DMS 273 treated with DMSO at 0.1 percent for 48 hours (cell line): ENCODE results near the gene ALPK1.
"Not testable (repeated sequence)": the region's sequence is repeated elsewhere in the genome, so short reads cannot be mapped to it uniquely, and the experiment has no call there.

Source experiments
- DNase-seq: peaks from one replicate; lab custom pipeline; 2025; lab: John Stamatoyannopoulos, UW

The ALPK1 gene

DNA sequence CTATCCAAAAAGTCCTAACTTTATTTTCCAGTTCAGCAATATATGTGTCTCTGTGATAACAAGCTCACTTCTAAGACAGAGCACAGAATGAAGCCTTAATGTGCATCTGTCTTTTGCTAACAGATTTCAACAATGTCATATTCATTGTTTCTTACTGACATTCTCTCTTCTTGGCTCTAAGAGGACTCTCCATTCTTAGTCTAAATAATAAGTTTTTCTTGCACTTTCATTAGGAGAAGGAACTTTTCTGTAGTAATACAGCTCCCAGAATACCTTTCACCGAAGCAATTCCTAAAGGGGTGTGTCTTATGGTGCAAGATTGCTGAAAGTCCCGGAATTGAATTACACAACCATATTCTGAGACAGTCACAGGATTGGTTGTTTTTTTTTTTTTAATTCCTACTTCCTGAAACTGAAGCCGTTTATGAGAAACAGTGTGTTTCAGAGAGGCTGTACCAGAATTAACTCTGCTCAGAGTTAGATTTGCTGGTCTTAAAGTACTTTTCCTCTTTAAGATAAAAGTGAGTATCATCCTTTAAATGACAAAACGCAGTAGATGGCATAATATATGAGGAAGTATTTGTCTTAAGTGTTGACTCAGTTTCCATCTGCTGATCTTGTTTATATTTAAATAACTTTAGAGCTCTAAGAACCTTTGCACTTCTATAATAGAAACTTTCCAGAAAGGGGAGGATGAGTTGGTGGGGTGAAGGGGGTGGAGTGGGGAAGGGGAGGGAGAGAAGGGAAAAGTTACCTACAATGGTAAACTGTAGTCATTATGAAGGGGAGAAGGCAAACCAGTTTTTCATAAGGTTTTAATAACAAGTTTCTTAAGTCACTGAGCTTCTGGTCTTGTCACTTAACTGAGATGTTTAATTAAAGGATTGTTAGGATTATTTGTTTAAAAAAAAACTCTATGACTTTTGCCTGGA lies at the start of gene ALPK1:
ALPK1 (plus strand) TSS at position 421 of the 932 bp plus-strand sequence.
- peak; percentile 22 for DNase-seq

DNA sequence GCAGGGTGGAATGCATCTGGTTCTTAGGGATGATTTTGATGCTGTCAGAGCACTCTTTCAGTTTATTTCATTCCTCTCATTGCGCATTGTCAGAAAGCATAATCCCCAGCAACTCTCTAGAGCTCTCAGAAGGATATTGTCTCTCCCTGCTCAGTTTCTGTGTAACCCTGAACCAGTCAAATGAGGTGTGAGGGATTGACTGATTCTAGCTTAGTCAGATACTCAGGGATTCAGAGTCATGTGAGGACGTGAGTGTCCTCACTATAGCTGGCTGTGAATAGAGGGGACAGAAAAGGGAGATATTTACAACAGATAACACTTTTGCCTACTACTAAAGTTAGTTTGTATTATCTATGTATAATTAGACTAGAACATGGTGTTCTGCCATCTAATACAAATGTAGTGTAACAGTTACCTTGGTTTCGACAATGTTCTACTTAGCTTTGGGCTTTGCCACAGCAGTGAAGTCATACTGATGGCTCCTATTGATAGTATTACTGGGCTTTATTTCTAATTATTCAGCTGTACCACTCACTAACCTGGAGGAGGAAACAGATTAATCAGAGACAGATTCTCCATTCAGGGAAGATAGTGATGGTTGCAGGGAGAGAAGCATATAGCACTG lies 46.0 kb upstream of the ALPK1 start:
- no peak for DNase-seq

DNA sequence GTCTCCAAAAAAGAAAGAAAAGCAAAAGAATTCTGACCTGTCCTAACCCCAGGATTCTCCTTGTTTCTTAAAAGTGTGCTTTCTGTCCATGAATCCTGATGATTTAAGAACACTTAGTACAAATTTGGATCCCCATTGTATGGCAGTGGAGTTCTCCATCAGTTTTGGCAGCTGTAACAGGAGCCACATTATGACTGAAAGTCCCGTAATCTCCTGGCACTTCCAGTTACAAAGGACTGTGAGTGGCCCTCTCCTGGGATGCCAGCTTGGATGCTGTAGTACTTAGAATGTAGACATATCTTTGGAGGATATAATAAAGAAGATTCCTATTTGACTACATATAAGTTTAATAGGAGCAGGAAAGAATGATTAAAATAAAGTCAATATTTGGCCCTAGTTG lies 44.9 kb upstream of the ALPK1 start:
- no peak for DNase-seq

DNA sequence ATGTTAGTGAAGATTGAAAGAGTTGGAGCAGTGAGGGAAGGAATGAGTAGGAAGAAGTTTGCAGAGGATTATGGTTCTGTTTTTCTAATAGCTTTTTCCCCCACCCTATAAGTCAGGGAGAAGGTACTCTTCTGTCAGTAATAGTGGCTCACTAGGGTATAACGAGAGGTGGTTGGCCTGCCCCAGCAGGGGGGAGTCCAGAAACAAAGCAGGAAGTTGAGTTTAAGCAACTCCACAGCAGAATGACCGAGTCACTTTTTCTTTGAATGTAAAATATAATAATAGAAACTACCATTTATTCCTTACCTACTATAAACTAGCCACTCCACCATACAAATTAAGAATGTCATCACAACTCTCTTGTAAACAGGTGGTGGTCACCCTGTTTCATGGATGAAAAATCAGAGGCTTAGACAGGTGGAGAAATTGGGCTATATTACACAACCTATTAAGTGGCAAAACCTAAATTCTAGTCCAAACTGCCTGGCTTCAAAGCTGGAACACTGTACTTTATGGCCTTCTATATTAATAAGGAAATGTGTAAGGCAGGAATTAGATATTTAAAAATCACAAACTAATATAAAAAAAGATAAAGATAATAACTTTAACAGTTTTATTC lies 43.7 kb upstream of the ALPK1 start:
- DNase-seq = no peak

DNA sequence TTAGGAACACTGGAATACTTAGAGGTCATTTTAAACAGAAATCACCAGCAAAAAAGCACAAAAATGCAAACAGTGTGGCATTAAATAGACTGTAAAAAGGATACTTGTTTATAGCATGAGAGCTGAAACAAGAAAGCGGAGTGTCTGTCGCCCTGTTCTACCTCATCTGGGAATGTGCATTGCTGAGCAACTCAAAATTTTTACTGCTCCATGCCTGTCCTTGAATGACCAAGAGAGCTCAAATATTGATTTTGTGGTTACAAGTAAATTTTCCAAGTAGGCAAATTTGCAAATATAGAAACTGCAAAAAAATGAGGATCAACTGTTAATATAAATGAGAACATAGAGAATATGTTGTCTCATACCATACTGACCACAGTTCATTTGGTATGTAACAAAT lies 40.1 kb upstream of the ALPK1 start:
- no peak for DNase-seq

DNA sequence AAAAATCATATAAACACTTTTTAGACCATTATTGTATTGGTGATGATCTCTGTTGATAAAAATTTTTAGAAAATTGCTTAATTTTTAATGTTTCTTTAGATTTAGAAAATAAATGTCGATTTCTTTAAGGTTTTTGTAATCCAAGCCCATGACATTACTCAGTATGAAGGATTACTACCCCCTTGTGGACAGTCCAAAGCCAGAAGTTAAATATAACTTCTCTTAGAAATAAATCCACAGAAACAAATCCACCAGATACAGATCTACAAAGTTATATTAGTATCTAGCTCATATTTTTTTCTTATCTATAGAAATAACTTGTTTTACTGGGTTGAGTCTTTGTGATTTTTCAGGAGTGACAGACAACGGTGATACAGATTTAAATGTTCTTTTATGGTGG lies 30.3 kb upstream of the ALPK1 start:
- DNase-seq = no peak

DNA sequence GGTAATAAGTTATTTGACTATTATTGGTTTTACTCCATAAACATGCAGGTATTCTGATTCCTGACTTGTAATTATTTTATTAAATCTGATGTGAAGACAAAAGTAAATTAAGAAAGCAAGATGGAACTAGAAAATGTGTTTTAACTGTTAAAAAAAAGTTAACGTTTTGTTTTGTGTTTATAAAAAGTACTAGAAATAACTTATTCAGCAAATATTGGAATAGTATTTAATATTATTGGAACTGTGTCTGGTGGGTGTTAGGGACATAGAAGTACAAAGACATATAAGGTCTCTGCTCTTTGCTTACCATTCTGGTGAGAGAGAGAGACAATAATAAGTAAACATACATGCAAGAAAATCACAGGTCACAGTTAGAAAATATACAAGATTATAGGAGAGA lies 27.1 kb upstream of the ALPK1 start:
- DNase-seq = no peak

DNA sequence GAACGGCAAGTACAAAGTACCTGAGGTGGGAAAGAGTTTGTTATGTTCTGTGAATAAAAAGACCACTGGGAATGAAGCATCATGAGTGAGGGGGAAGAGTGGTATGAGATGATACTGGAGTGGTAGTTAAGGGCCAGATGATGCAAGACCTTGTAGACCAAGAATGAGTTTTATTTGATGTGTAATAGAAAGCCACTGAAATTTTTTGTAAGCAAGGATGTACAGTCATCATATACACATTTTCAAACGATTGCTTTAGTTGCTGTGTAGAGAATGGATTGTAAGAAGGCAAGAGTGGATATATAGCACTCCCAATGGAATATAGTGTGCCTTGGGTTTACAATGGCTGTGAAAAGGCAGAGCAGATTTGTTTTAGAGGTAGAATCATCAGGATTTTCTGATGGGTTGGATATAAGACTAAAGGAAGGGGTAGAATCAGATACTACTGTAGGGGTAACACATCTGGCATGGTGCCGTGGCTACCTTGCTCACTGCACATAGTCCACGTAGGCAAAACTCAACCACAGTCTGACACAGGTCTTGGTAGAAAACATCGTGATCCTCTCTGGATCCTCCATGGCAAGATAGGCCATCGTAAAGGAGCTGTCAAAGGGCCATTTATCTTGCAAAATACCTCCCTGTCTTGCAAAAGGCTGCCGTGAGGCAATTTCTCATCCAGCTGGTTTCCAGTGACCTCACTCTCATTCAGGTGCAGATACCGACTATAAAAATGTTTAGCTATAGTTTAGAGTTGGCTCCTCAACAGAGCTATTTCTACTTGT lies 26.3 kb upstream of the ALPK1 start:
- no peak for DNase-seq

DNA sequence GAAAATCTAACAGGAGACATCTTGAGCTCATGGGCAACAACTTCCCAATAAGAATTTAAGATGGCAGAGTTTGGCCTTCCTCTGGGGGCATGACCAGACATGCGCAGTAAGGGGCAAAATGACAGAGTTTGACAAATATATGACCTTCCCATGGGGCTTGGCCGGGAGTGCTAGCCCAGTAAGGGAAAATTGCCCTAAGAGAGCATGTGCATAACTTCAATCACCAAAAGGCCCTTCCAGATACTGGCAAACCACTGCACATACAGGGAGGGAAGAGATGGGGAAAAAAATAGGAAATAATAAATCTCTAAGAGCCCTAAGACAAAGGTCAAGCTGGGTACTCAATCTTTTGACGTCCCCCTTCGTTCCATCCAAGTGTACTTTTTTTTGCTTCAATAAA lies 24.9 kb upstream of the ALPK1 start:
- DNase-seq = no peak

DNA sequence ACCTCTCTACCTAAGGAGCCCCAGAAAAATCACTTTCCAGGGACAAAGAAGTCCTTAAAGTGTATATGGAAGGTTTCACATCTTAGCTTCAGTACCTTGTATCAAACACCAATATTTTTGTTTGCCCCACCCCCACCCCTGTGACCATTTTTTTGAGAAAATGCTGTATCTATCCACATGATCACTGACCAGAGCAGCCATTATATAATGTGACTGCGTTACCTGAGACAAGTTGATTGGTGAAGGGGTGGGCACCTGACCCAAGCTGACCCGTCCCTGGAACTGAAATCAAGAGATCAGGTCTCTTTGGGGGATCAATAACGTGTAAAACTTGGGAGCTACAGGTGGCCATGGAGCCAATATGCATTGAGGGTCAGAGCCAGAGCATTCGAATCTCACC lies 22.2 kb upstream of the ALPK1 start:
- DNase-seq = no peak

DNA sequence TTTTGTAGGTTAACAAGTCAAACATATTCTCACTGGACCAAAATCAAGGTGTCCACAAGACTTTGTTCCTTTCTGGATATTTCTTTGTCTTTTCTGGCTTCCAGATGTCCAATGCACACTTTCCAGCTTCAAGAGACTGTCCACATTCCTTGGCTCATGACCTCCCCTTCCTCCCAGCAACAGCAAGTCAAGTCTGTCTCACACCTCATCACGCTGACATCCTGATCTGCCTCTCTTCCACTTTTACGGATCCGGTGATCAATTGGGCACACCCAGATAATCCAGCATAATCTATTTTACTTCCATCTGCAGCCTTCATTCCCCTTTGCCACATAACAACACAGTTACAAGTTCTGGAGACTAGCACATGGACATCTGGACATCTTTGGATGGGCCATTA lies 21.1 kb upstream of the ALPK1 start:
- no peak for DNase-seq

DNA sequence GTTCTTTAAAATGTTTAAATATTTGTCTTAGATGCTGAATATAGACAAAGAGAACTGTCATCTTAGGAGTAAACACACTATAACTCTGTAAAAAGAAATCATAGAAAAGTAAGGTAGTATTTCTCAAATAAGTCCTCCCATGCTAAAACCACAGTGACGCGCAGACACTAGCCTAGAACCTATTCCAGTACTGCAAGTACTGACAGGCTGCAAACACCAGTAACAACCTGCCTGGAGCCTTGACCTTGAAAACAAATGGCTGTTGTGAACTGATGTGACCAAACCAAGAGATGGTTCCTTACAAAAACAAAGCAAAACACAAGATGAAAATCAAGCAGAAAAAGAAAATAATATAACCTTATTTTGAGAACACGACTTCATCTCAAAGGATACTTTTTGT lies 19.9 kb upstream of the ALPK1 start:
- DNase-seq = no peak

DNA sequence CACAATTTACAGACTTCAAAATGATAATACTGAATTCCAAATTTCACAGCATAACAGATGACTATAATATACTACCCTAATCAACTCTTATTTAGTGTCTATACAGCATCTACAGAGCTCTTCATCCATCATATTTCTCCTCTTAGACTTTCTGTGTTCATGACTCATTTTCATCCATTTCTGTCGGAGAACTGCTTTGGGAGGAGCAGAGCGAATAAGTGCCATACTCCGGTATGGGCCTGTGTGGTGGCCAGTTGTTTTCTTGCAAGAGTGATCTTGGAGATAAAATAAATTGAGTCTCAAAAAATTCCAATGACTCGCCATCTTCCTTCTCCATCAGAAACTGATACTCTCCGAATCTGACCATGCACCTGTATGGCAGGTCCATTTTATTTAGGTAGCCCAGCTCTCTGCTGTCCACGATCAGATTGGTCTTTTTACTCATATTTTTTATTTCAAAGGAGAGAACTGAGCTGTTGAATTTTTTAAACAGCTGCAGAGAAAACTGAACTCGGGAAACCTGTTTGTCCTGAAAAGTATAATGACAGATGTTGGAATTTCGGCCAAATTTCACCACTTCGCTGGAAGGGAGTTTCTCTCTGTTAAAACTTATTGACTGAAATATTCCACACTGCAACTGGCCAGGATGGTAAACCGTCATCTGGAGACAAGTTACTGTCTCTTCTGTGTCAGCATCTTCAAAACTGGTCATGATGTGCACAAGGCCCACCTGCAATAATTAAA lies 19.3 kb upstream of the ALPK1 start:
- no peak for DNase-seq

DNA sequence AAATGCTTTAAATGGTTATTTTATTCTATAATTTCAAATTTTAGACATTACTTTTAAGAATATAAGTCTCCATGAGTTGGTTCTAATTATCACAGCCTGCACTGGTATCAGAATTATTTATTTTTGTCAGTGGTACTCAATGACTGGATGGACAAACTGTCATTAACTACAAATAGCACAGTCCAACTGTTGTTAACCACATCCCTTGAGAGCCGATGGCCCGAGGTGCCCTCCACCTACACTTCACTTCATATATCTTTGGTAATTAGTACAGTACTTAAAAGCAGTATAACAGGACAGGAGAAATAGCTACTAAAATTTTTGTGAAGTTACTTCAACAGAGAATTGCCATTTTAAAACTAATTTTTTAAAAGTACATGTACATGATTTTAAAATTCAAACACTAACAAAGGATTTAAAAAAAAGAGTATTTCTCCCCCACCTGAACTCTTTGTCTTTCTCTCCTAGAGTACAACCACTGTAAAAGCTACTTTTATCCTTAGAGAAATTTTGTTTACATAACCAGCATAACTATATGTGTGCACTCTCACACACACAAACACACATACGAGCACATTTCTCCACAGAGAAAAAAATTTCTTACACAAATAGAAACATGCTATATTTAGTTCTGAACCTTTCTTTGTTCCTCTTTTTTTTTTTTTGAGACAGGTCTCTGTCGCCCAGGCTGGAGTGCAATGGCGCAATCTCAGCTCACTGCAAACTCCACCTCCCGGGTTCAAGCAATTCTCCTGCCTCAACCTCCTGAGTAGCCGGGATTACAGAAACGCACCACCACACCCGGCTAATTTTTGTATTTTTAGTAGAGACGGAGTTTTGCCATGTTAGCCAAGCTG lies 17.9 kb upstream of the ALPK1 start:
- DNase-seq = no peak

DNA sequence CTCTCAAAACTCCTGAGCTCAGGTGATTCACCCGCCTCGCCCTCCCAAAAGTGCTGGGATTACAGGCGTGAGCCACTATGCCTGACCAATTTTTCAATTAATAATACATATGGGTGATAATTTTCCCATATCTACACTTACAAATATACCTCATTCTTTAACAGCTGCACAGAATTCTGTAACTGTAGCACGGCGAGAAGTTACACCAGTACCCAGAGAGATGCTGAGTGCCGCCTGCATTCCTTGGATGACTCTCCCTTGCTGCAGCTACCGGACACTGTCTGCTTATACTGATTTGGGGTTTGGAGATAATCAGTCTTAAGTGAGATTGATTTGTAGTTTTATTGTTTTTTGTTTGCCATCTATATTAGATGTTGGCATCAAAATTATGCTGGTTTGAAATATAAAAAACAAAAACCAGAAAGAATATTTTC lies 17.3 kb upstream of the ALPK1 start:
- DNase-seq = no peak

DNA sequence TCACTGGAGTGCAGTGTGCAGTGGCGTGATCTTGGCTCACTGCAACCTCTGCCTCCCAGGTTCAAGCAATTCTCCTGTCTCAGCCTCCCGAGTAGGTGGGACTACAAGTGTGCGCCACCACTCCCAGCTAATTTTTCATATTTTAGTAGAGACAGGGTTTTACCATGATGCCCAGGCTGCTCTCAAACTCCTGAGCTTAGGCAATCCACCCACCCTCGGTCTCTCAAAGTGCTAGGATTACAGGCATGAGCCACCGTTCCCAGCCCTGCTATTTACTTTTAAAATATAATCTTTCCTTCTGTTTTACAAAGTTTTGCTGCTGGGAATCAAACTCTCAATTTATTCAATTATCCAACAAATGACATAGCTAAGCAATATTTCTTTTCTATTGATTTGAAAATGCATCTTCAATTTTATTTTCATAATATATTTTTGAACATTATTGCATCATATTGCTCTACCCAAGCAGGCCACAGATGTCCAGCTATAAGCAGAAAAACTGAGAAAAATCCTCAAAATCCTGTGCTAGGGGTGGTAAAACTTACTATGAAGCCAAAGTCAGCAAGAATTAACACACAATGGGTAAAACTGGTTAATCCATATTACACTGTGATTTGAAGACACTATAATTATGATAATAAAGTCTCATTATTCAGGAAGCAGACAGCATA lies 16.6 kb upstream of the ALPK1 start:
- no peak for DNase-seq

DNA sequence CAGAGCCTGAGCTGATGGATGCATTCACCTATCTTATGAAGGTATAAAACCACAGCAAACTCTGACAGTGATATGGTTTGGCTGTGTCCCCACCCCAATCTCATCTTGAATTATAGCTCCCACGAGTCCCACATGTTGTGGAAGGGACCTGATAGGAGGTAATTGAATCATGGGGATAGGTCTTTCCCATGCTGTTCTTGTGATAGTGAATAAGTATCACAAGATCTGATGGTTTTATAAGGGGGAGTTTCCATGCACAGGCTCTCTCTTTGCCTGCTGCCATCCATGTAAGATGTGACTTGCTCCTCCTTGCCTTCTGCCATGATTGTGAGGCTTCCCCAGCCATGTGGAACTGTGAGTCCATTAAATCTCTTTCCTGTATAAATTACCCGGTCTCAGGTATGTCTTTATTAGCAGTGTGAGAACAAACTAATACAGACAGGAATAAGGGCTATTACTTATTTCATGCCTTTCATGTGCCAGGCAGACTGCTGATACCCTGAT lies 15.2 kb upstream of the ALPK1 start:
- DNase-seq = not testable (repeated sequence)

DNA sequence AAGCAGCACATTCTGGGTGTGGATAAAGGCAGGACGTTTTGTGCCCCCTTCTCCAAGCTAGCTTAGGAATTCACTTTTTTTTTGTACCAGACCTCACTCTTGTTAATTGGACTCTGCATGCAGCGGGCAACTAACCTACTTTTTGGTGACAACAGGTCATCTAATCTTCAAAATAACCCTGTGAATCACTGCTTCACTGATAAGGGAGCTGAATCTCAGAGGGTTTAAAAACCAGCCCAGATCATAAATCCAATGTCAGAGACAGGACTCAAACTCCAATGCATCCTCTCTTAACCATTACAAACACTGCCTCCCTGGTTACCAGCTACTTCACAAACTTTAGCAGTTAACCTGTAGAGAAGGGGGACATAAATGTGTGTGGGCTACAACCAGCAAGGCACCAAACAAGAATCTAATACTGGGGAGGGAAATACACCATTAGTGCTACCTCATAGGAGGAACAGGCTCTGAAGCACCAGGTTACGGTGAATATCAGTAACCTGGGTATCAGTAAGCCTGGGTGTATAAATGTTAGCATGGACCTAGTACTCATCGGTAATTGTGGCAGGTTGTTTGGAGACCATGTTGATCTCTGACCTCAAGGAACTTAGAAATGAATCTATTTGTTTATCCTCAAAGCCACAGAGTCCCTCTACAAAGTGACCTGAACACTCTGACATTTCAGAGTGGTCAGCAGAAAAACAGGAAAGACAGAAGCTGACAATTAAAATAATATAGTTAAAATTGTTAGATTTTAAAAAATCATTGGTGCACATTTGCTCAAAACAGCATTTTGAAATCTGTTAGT lies 14.1 kb upstream of the ALPK1 start:
- DNase-seq = no peak

DNA sequence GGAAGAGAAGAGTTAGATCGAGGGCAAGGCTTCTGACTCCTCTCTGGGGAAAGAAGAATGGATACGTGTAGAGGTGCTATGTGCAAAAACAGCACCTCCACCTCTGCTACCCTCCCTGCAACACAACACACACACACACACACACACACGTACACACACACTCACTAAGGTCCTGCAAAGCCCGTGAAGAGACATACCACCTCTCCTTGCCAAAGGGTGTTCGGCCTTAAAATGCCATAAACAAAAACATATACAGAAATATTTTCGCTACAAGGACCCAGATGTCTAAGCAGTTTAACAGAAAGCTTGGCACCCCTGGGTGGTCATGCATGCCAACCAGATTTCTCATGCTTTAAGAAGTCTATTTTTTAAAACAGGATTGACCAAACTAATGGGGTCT lies 13.0 kb upstream of the ALPK1 start:
- no peak for DNase-seq
